Mesenchymal stem cell (in vitro differentiated cells and primary cell): Measurements from ENCODE around the gene MLF2.

Experiments
- DNase-seq: peaks from one replicate; pipeline ENCODE4 v3.0.0-alpha.2; 2013
- H2AFZ ChIP-seq: one replicate; pipeline ENCODE4 v1.6.1; 2013; ENCODE audit warnings: low read depth, mild to moderate bottlenecking, control low read depth, inconsistent platforms, low read length, moderate library complexity
- H2AK5ac ChIP-seq: 2 replicates; pipeline ENCODE4 v1.6.1; 2013; ENCODE audit warnings: low read length, moderate library complexity, mild to moderate bottlenecking, inconsistent platforms; ENCODE audit not compliant: severe bottlenecking
- H2BK120ac ChIP-seq: one replicate; pipeline ENCODE4 v1.6.1; 2013; ENCODE audit warnings: low read depth, mild to moderate bottlenecking, inconsistent platforms, low read length, moderate library complexity
- H2BK12ac ChIP-seq, 2 experiments: one replicate each; pipeline ENCODE4 v1.6.1; 2013; ENCODE audit warnings: inconsistent platforms in 2 of 2, low read length in 2 of 2, mild to moderate bottlenecking in 2 of 2, moderate library complexity in 2 of 2, control low read depth in 1 of 2
- H2BK15ac ChIP-seq: one replicate; pipeline ENCODE4 v1.6.1; 2013; ENCODE audit warnings: mild to moderate bottlenecking, low read depth, inconsistent platforms; ENCODE audit not compliant: poor library complexity, severe bottlenecking
- H2BK5ac ChIP-seq: 2 replicates; pipeline ENCODE4 v1.6.1; 2013; ENCODE audit warnings: low read depth, mild to moderate bottlenecking, low read length, control low read depth, inconsistent platforms; ENCODE audit not compliant: poor library complexity, severe bottlenecking
- H3K14ac ChIP-seq, 2 experiments: one replicate each; pipeline ENCODE4 v1.6.1; 2013; ENCODE audit warnings: inconsistent platforms in 2 of 2, low read length in 2 of 2, control low read depth in 1 of 2, mild to moderate bottlenecking in 1 of 2, moderate library complexity in 1 of 2
- H3K18ac ChIP-seq, 2 experiments: one replicate each; pipeline ENCODE4 v1.6.1; 2013; ENCODE audit warnings: inconsistent platforms in 2 of 2, low read length in 2 of 2, control low read depth in 1 of 2, low read depth in 1 of 2, mild to moderate bottlenecking in 1 of 2
- H3K23ac ChIP-seq, 2 experiments: one replicate each; pipeline ENCODE4 v1.6.1; 2013; ENCODE audit warnings: inconsistent platforms in 2 of 2, low read length in 2 of 2, mild to moderate bottlenecking in 2 of 2, moderate library complexity in 2 of 2, control low read depth in 1 of 2
- H3K27ac ChIP-seq: 2 replicates; pipeline ENCODE4 v1.5.1; 2013; ENCODE audit warnings: mild to moderate bottlenecking, moderate library complexity, low read length, control low read depth, inconsistent platforms; ENCODE audit not compliant: poor library complexity, severe bottlenecking
- H3K27me3 ChIP-seq, 2 experiments: 2 replicates each; pipeline versions ENCODE4 v1.6.1 to v1.7.0; 2013; ENCODE audit warnings: low read length in 2 of 2, mild to moderate bottlenecking in 2 of 2, moderate library complexity in 2 of 2, control low read depth in 1 of 2, inconsistent platforms in 1 of 2; ENCODE audit not compliant: control insufficient read depth in 1 of 2, insufficient read depth in 1 of 2
- H3K36me3 ChIP-seq, 2 experiments: 2 replicates each; pipeline versions ENCODE4 v1.6.1 to v1.7.0; 2013; ENCODE audit warnings: low read length in 2 of 2, control low read depth in 1 of 2, inconsistent platforms in 1 of 2, low read depth in 1 of 2, mild to moderate bottlenecking in 1 of 2; ENCODE audit not compliant: insufficient read depth in 2 of 2, control insufficient read depth in 1 of 2
- H3K4ac ChIP-seq, 2 experiments: one replicate each; pipeline ENCODE4 v1.6.1; 2013; ENCODE audit warnings: inconsistent platforms in 2 of 2, low read length in 2 of 2, mild to moderate bottlenecking in 2 of 2, moderate library complexity in 2 of 2, control low read depth in 1 of 2, low read depth in 1 of 2
- H3K4me1 ChIP-seq: 2 replicates; pipeline ENCODE4 v1.6.1; 2013; ENCODE audit warnings: low read depth, low read length, control low read depth; ENCODE audit not compliant: control insufficient read depth, insufficient read depth
- H3K4me2 ChIP-seq: 2 replicates; pipeline ENCODE4 v1.6.1; 2013; ENCODE audit warnings: low read length, mild to moderate bottlenecking, inconsistent platforms; ENCODE audit not compliant: poor library complexity, severe bottlenecking
- H3K4me3 ChIP-seq, 2 experiments: 2 replicates each; pipeline versions ENCODE4 v1.5.1 to v1.7.0; 2013; ENCODE audit warnings: low read length in 2 of 2, mild to moderate bottlenecking in 2 of 2, control low read depth in 1 of 2, low read depth in 1 of 2; ENCODE audit not compliant: insufficient read depth in 1 of 2
- H3K79me1 ChIP-seq: replicated peaks from 2 replicates; pipeline ENCODE4 v1.6.1; 2013; ENCODE audit warnings: mild to moderate bottlenecking, control low read depth, low read length, inconsistent platforms; ENCODE audit not compliant: poor library complexity, severe bottlenecking
- H3K9ac ChIP-seq: 2 replicates; pipeline ENCODE4 v1.7.0; 2013; ENCODE audit warnings: mild to moderate bottlenecking, low read length, moderate library complexity
- H3K9me3 ChIP-seq: 2 replicates; pipeline ENCODE4 v1.7.0; 2013; ENCODE audit warnings: mild to moderate bottlenecking, low read length; ENCODE audit not compliant: control insufficient read depth
- H4K8ac ChIP-seq: one replicate; pipeline ENCODE4 v1.6.1; 2013; ENCODE audit warnings: inconsistent platforms, mild to moderate bottlenecking, low read length, moderate library complexity
- H4K91ac ChIP-seq: one replicate; pipeline ENCODE4 v1.6.1; 2013; ENCODE audit warnings: mild to moderate bottlenecking, low read length, inconsistent platforms
- WGBS: methylation state at CpG from one replicate; pipeline ENCODE4 v1.1.7; 2013; ENCODE audit warnings: mixed read lengths; 5-methylcytosine and 5-hydroxymethylcytosine counted together

The MLF2 gene

DNA sequence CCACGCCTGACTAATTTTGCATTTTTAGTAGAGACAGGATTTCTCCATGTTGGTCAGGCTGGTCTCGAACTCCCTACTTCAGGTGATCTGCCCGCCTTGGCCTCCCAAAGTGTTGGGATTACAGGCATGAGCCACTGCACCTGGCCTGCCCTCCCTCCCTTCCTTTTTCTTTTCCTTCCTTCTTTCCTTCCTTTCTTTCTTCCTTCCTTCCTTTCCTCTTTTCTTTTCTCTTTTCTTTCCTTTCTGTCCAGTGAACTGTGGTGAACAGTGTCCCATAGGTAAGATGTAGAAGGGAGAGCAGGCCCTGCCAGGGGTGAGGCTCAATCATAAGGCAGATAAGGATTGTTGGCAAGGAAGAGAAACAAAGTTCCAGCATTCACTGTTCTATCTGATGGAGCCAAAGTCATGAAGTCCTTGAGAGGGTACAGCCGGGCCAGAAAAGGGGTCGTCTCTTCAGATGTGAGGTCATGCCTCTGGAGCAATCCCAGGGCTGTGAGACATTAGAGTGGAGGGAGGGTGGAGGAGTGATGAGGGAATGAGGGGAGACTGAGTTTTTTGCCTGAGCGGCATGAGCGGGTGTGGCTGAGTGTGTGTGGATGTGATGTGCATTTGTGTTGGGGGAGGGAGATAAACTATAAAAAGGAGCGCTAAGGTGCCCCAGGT, 4.2 kb upstream of the MLF2 start:
- no peak overlapping the region for H2BK5ac ChIP-seq
- no peak overlapping the region for H2BK12ac ChIP-seq
- H2BK120ac ChIP-seq, result no peak overlapping the region
- no peaks in the 10 kb centered on the region for H3K36me3 ChIP-seq
- no peak overlapping the region for H2AFZ ChIP-seq
- H3K79me1 ChIP-seq, result no peaks in the 10 kb centered on the region
- no peak overlapping the region for H3K14ac ChIP-seq
- no peak overlapping the region for H2BK15ac ChIP-seq
- no peaks in the 10 kb centered on the region for H3K9me3 ChIP-seq
- no peak overlapping the region for H3K18ac ChIP-seq
- no peak overlapping the region for H3K4me2 ChIP-seq
- no peak overlapping the region for H3K9ac ChIP-seq
- H4K8ac ChIP-seq, result no peak overlapping the region
- H3K4me3 ChIP-seq, result no peak overlapping the region
- H3K4ac ChIP-seq, result no peak overlapping the region
- no peak for DNase-seq
- H3K27me3 ChIP-seq, result no peaks in the 10 kb centered on the region
- WGBS, result 85% methylated on average over 7 of the region's 8 CpGs
- no peak overlapping the region for H3K23ac ChIP-seq
- H3K4me1 ChIP-seq, result peaks cover 4% of the 10 kb centered on the region
- H4K91ac ChIP-seq, result no peak overlapping the region
- no peak overlapping the region for H3K27ac ChIP-seq
- H2AK5ac ChIP-seq, result no peak overlapping the region

DNA sequence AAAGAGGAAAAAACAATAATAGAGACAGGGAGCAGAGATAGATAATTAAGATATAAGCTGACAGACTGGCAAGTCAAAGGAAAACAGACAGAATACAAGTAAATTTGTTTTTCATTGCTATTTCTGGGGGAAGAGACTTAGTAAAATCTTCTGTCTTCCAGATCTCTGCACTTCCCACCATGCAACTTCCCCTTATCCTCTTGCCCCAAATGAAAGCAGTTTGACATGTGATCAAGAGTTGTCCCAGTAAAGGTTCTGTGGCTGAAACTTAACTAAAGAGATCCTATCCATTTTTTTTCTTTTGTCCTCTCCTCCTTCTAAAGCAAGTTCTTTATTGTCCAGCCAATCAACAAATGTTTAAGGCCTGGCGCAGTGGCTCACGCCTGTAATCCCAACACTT, 1.5 kb upstream of the MLF2 start:
- no peak overlapping the region for H2BK12ac ChIP-seq
- no peak overlapping the region for H2BK15ac ChIP-seq
- no peak overlapping the region for H3K4ac ChIP-seq
- no peak overlapping the region for H4K8ac ChIP-seq
- WGBS, result 94% methylated on average over 2 of the region's 2 CpGs
- no peak overlapping the region for H2BK120ac ChIP-seq
- H3K27ac ChIP-seq, result no peak overlapping the region
- peaks cover 8% of the 10 kb centered on the region for H3K4me1 ChIP-seq
- no peak overlapping the region for H3K18ac ChIP-seq
- H3K14ac ChIP-seq, result no peak overlapping the region
- no peak overlapping the region for H3K9ac ChIP-seq
- H3K9me3 ChIP-seq, result no peaks in the 10 kb centered on the region
- no peak overlapping the region for H3K4me3 ChIP-seq
- no peak overlapping the region for H4K91ac ChIP-seq
- H3K36me3 ChIP-seq, result peaks cover 21 to 26% of the 10 kb centered on the region in 2 experiments
- H2BK5ac ChIP-seq, result no peak overlapping the region
- H3K79me1 ChIP-seq, result peaks cover 10% of the 10 kb centered on the region
- no peak overlapping the region for H3K23ac ChIP-seq
- H3K27me3 ChIP-seq, result no peaks in the 10 kb centered on the region
- no peak for DNase-seq
- H2AFZ ChIP-seq, result no peak overlapping the region
- no peak overlapping the region for H3K4me2 ChIP-seq
- no peak overlapping the region for H2AK5ac ChIP-seq

DNA sequence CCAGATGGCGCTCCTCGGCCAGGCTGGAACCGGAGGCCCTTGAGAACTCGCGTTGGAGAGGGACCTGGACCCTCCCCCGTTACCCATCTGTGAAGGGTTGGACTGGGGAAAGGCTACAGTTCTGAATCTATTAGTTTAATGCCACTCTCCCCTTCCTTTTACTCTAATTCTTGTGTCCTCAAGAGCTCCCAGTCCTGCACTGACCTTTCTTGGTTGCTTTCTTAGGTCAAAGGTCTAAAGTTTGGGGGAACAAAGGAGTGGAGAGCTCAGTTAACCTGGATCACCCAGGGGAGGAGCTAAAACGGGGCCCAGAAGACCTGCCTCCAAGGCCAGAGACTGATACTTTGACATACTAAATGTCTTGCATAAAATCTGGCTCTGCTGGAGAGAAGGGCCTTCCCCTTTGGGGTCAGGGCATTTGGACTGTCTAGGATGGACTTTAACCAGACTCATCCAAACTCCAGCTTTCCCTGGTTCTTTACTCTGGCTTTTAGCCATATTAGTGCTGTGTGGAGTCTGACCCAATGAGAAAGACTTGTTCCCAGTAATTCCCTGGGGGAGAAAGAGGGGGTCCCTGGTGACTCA, 923 bp upstream of the MLF2 start:
- H3K23ac ChIP-seq, result no peak overlapping the region
- peaks cover 14% of the 10 kb centered on the region for H3K79me1 ChIP-seq
- no peak overlapping the region for H2BK120ac ChIP-seq
- no peaks in the 10 kb centered on the region for H3K9me3 ChIP-seq
- H3K4me1 ChIP-seq, result peaks cover 8% of the 10 kb centered on the region
- H4K8ac ChIP-seq, result no peak overlapping the region
- 0% methylated on average over 1 of the region's 7 CpGs for WGBS
- H3K27ac ChIP-seq, result no peak overlapping the region
- no peak overlapping the region for H2BK5ac ChIP-seq
- no peak overlapping the region for H3K14ac ChIP-seq
- peak overlapping the region; percentile 66 for H3K9ac ChIP-seq
- H3K4me2 ChIP-seq, result no peak overlapping the region
- no peak overlapping the region for H2BK15ac ChIP-seq
- no peak overlapping the region for H2AFZ ChIP-seq
- no peak overlapping the region for H3K4me3 ChIP-seq
- no peak overlapping the region for H2BK12ac ChIP-seq
- H3K4ac ChIP-seq, result peak overlapping the region in 1 of 2 experiments; percentile 47
- H3K27me3 ChIP-seq, result no peaks in the 10 kb centered on the region
- no peak for DNase-seq
- no peak overlapping the region for H3K18ac ChIP-seq
- H3K36me3 ChIP-seq, result peaks cover 27 to 32% of the 10 kb centered on the region in 2 experiments
- peak overlapping the region; percentile 91 for H2AK5ac ChIP-seq
- no peak overlapping the region for H4K91ac ChIP-seq

DNA sequence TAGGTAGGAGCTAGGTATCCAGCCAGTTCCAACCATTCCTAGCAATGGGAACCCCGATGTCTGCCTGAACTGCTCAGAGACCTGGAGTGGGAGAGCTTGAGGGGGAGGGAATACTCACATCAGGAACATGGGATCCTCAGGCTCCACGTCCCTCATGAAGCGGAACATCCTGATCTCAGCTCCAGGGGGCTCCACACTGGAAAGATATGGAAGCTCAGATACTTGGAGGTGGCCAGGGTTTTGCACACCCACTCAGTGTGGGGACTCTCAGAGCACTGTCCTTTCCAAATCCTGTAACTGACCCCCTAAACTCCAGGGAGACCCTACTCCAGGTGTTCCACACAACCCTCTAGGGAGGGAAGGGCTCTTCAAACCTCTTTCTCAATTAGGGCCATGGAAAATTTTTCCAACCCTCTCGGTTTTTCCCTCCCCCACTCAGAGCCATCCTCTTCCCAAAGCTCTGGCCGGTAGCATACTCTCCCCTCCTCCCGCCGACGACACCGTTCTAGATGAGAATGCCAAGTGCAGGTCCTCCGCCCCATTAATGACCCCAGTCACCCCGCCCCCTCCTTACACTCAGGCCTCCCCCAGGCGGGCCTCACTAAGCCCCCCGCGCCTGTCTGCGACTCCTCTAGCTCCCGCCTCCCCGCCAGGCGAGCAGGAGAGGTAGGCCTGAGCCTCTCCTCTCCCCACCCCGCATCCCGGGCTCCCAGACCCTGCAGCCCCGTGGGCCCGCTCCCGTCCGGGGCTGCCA, 597 bp downstream of the MLF2 start:
- WGBS, result 6% methylated on average over 24 of the region's 24 CpGs
- peak overlapping the region; percentile 92 to 93 for H3K4ac ChIP-seq
- peak overlapping the region; percentile 90 for H4K8ac ChIP-seq
- H3K9ac ChIP-seq, result peak overlapping the region; percentile 98
- peaks cover 8% of the 10 kb centered on the region for H3K4me1 ChIP-seq
- peak overlapping the region; percentile 89 to 92 for H3K4me3 ChIP-seq
- H3K4me2 ChIP-seq, result peak overlapping the region; percentile 58
- peak overlapping the region; percentile 99 for H2BK5ac ChIP-seq
- H3K36me3 ChIP-seq, result peaks cover 41 to 47% of the 10 kb centered on the region in 2 experiments
- H3K27me3 ChIP-seq, result no peaks in the 10 kb centered on the region
- H3K27ac ChIP-seq, result peak overlapping the region; percentile 69
- H4K91ac ChIP-seq, result peak overlapping the region; percentile 95
- peak overlapping the region; percentile 41 to 62 for H3K23ac ChIP-seq
- H3K18ac ChIP-seq, result peak overlapping the region; percentile 97 to 99
- no peak overlapping the region for H2AFZ ChIP-seq
- peak overlapping the region; percentile 93 for H2BK120ac ChIP-seq
- H2BK12ac ChIP-seq, result peak overlapping the region in 1 of 2 experiments; percentile 88
- H3K9me3 ChIP-seq, result no peaks in the 10 kb centered on the region
- H2AK5ac ChIP-seq, result peak overlapping the region; percentile 72
- peak overlapping the region in 1 of 2 experiments; percentile 96 for H3K14ac ChIP-seq
- H3K79me1 ChIP-seq, result peaks cover 24% of the 10 kb centered on the region
- peak overlapping the region; percentile 95 for H2BK15ac ChIP-seq
- DNase-seq, result peak; percentile 84
